GM19372 (cell line): Measurements from ENCODE around the gene SLC13A5.
"Not testable (repeated sequence)": the region's sequence is repeated elsewhere in the genome, so short reads cannot be mapped to it uniquely, and the experiment has no call there.

Experiments
- ATAC-seq: cut with Tn5 transposase; IDR thresholded peaks from one replicate; pipeline ENCODE4 v1.9.1; 2021; ENCODE audit warnings: mild to moderate bottlenecking, low read depth, moderate library complexity; ENCODE audit not compliant: unreplicated experiment

SLC13A5 gene

GRCh38 chr17:6667516-6667915 lies 45.7 kb downstream of the SLC13A5 start:
- ATAC-seq = no peak

GRCh38 chr17:6666557-6666956 lies 46.6 kb downstream of the SLC13A5 start:
- no peak for ATAC-seq

- ATAC-seq = no peak
Measured at GRCh38 chr17:6666077-6666521, 47.1 kb downstream of the SLC13A5 start.

- ATAC-seq = not testable (repeated sequence)
Measured at GRCh38 chr17:6663200-6663599, 50.0 kb downstream of the SLC13A5 start.

- ATAC-seq = no peak
Measured at GRCh38 chr17:6661464-6661848, 51.7 kb downstream of the SLC13A5 start.

GRCh38 chr17:6660805-6661463 lies 52.2 kb downstream of the SLC13A5 start:
- ATAC-seq = peak; percentile 67

- no peak for ATAC-seq
Measured at GRCh38 chr17:6660101-6660500, 53.1 kb downstream of the SLC13A5 start.

GRCh38 chr17:6658411-6658810 lies 54.8 kb downstream of the SLC13A5 start:
- not testable (repeated sequence) for ATAC-seq

- no peak for ATAC-seq
Measured at GRCh38 chr17:6657633-6658287, 55.4 kb downstream of the SLC13A5 start.

- ATAC-seq = not testable (repeated sequence)
Measured at GRCh38 chr17:6656797-6657632, 56.2 kb downstream of the SLC13A5 start.

GRCh38 chr17:6655732-6656361 lies 57.3 kb downstream of the SLC13A5 start:
- ATAC-seq = not testable (repeated sequence)

- ATAC-seq = no peak
Measured at GRCh38 chr17:6654841-6655731, 58.1 kb downstream of the SLC13A5 start.

- ATAC-seq = no peak
Measured at GRCh38 chr17:6651919-6652452, 61.2 kb downstream of the SLC13A5 start.

GRCh38 chr17:6651354-6651918 lies 61.7 kb downstream of the SLC13A5 start, which contains the start of the genes C17orf100 and MED31:
Gene C17orf100, plus strand, starts transcription at chr17:6651762. Its CDS starts 152 bp downstream, at chr17:6651914.
Gene MED31, minus strand, starts transcription at chr17:6651605. Its CDS starts 77 bp downstream, at chr17:6651528.
- peak; percentile 76 for ATAC-seq

GRCh38 chr17:6648181-6648580 lies 65.0 kb downstream of the SLC13A5 start:
- no peak for ATAC-seq

- no peak for ATAC-seq
Measured at GRCh38 chr17:6643451-6644125, 69.6 kb downstream of the SLC13A5 start.

GRCh38 chr17:6642592-6642991 lies 70.6 kb downstream of the SLC13A5 start:
- no peak for ATAC-seq

- ATAC-seq = peak; percentile 8
Measured at GRCh38 chr17:6641247-6641863, 71.8 kb downstream of the SLC13A5 start.
